Measurements from ENCODE around the gene DOCK10. TPM values are rescaled to one million over a fixed set of nuclear protein-coding genes. Genes with fewer than 3 reads are reported as not detected.

DOCK10 gene
- total and polyA plus RNA-seq, 2 donors (not counting 3 experiments of a cell fraction or from before 2014, with no cell fraction given) = 5.8 to 23.0 TPM

DNA sequence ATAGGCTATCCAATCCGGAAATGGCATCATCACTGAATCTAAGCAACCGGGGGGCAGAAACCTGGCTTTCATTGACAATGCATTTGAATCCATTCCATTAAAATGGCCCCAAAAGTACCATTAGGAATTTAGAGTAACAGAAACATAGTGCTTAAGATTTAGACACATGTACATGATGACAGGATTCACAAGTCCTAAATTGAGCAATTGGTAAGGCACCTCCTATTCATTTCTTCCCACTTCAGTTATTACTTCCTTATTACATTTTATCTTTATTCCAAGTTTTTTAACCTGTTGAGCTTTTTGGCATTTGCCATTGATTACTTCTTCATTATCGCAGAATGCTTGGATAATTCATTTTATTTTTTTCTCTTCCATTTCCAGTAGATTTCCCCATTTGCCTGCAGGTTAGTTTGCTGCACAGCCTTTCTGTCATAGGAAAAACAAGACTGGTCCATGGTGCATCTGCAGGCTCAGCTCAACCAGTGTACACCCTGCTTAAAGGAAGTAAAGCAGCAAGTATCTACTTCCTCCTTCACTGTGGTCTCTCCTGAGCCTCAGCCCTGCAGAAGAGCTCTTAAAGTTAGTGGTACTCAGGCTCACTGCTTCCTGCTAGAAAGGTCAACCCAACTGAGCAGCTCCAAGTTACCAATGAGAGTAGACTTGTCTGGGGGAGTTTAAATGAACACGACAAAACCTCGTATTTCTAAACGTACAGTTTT lies 89.2 kb downstream of the DOCK10 start:
- POLR2A ChIA-PET = no interaction called here
- CTCF ChIA-PET = no interaction called here
- no TSS peak for BruUV-seq (replicated peaks)
- Histone ChIP-seq H3K27me3 (ENCODE audit: control insufficient read depth in 2 of 2, insufficient read depth in 2 of 2, low read length in 2 of 2) (no peaks in the 10 kb centered on the region), H3K9ac (replicated peaks; ENCODE audit: extremely low read depth, insufficient read depth, low read length) (no peak overlapping the region), H2AFZ (ENCODE audit: low read depth, low read length) (no peak overlapping the region), H3K4me3 (replicated peaks in 1 of 3; ENCODE audit: insufficient read depth in 1 of 3, low read depth in 1 of 3, low read length in 3 of 3) (no peak overlapping the region), H4K20me1 (replicated peaks; ENCODE audit: control insufficient read depth, extremely low read depth, insufficient read depth, low read length) (no peaks in the 10 kb centered on the region), H3K79me2 (ENCODE audit: control insufficient read depth, insufficient read depth, low read length) (no peaks in the 10 kb centered on the region), H3K4me2 (ENCODE audit: insufficient read depth, low read length) (no peak overlapping the region), H3K27ac (ENCODE audit: insufficient read depth, low read depth, low read length) (no peak overlapping the region), H3K9me3 (replicated peaks; ENCODE audit: control insufficient read depth, insufficient read depth, low read length) (no peaks in the 10 kb centered on the region), H3K9me1 (replicated peaks; ENCODE audit: control insufficient read depth, extremely low read depth, insufficient read depth, low read length) (no peaks in the 10 kb centered on the region), H3K4me1 (ENCODE audit: control insufficient read depth, extremely low read depth, insufficient read depth, low read length) (peaks cover 13% of the 10 kb centered on the region), H3K36me3 (ENCODE audit: control insufficient read depth in 2 of 2, extremely low read depth in 1 of 2, insufficient read depth in 2 of 2, low read length in 2 of 2) (no peaks in the 10 kb centered on the region)
- no peak for FAIRE-seq
- no peak for TF ChIP-seq EZH2 (IDR thresholded peaks at IDR 0.05; ENCODE audit: borderline replicate concordance, low read depth, low read length, severe bottlenecking)
- dilution Hi-C loops (cut with MboI; ENCODE audit: extremely low pct_ligation_motif_present, low sequenced_read_pairs) = no loop called here
- intact Hi-C loops (cut with micrococcal nuclease) = no loop called here
- DNase-seq (ENCODE audit: low read depth, low spot score) = no peak

DNA sequence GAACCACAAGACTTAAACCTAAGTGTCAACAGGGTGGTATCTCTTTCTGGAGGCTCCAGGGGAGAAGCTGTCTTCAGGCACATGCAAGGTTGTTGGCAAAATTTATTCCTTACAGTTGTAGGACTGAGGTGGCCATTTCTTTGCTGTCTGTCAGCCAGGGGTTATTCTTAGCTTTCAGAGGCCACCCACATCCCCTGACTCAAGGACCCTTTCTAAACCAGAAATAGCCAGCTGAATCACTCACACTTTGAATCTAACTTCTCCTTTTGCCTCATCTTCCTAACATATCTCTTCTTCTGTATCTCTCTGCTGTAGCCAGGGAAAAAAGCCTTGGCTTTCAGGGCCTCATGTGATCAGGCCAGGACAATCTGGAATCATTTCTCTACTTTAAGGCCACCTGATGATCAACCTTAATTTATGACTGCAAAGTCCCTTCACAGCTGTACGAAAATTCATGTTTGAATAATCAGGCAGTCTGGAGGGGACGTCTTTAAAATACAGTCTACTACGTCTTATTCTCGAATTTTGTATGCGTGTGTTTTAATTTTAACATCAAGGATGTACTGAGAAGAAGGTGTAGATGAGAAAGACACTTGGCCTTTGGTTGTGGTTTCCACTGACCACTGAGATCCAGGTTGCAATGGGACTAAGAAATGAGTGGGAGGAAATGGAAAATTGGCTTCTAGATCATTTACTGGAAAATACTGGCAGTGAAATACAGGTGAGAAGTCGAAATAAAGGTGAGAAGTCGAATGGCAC lies 90.4 kb downstream of the DOCK10 start:
- TF ChIP-seq POLR2A (IDR thresholded peaks at IDR 0.05; ENCODE audit: low read depth, low read length) = no peak
- TF ChIP-seq POLR2AphosphoS5 (IDR thresholded peaks at IDR 0.05; ENCODE audit: insufficient read depth, low read depth, low read length) = no peak
- TF ChIP-seq FOS (IDR thresholded peaks at IDR 0.05; ENCODE audit: borderline replicate concordance, insufficient read depth, low read length) = no peak
- TF ChIP-seq, protein P1, sequence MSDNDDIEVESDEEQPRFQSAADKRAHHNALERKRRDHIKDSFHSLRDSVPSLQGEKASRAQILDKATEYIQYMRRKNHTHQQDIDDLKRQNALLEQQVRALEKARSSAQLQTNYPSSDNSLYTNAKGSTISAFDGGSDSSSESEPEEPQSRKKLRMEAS (IDR thresholded peaks at IDR 0.05; ENCODE audit: insufficient read depth, insufficient read length) = no peak
- no peak for TF ChIP-seq EZH2 (IDR thresholded peaks at IDR 0.05; ENCODE audit: borderline replicate concordance, low read depth, low read length, severe bottlenecking)
- no peak for TF ChIP-seq GATA2 (IDR thresholded peaks at IDR 0.05; ENCODE audit: insufficient read depth, insufficient read length, low read depth, low read length)
- TF ChIP-seq MYC (IDR thresholded peaks at IDR 0.05; ENCODE audit: low read depth, low read length) = no peak
- TF ChIP-seq, protein P2, sequence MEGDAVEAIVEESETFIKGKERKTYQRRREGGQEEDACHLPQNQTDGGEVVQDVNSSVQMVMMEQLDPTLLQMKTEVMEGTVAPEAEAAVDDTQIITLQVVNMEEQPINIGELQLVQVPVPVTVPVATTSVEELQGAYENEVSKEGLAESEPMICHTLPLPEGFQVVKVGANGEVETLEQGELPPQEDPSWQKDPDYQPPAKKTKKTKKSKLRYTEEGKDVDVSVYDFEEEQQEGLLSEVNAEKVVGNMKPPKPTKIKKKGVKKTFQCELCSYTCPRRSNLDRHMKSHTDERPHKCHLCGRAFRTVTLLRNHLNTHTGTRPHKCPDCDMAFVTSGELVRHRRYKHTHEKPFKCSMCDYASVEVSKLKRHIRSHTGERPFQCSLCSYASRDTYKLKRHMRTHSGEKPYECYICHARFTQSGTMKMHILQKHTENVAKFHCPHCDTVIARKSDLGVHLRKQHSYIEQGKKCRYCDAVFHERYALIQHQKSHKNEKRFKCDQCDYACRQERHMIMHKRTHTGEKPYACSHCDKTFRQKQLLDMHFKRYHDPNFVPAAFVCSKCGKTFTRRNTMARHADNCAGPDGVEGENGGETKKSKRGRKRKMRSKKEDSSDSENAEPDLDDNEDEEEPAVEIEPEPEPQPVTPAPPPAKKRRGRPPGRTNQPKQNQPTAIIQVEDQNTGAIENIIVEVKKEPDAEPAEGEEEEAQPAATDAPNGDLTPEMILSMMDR (IDR thresholded peaks at IDR 0.05; ENCODE audit: extremely low read depth in 1 of 2, insufficient read depth in 1 of 2, low read depth in 1 of 2, low read length in 2 of 2) = no peak
- TF ChIP-seq JUN (IDR thresholded peaks at IDR 0.05; ENCODE audit: borderline replicate concordance, insufficient read depth, insufficient read length, low read depth) = no peak
- no peak overlapping the region for H3K4me3 ChIP-seq (replicated peaks in 1 of 3; ENCODE audit: insufficient read depth in 1 of 3, low read depth in 1 of 3, low read length in 3 of 3)
- intact Hi-C loops (cut with micrococcal nuclease) (no loop called here), dilution Hi-C loops (cut with MboI; ENCODE audit: extremely low pct_ligation_motif_present, low sequenced_read_pairs) (no loop called here)
- no peak overlapping the region for H2AFZ ChIP-seq (ENCODE audit: low read depth, low read length)
- peaks cover 24% of the 10 kb centered on the region for H3K4me1 ChIP-seq (ENCODE audit: control insufficient read depth, extremely low read depth, insufficient read depth, low read length)
- DNase-seq (ENCODE audit: low read depth, low spot score) (no peak), FAIRE-seq (no peak)
- H3K9ac ChIP-seq (replicated peaks; ENCODE audit: extremely low read depth, insufficient read depth, low read length) = no peak overlapping the region
- H3K9me1 ChIP-seq (replicated peaks; ENCODE audit: control insufficient read depth, extremely low read depth, insufficient read depth, low read length) = no peaks in the 10 kb centered on the region
- no peaks in the 10 kb centered on the region for H3K9me3 ChIP-seq (replicated peaks; ENCODE audit: control insufficient read depth, insufficient read depth, low read length)
- CTCF ChIA-PET = interaction anchor here (0.7 kb wide), 2 partner anchors 48 to 103 kb away, joined by 3 read pairs; no protein-coding TSS in a partner anchor
- H3K79me2 ChIP-seq (ENCODE audit: control insufficient read depth, insufficient read depth, low read length) = no peaks in the 10 kb centered on the region
- BruUV-seq (replicated peaks) = no TSS peak
- no peak overlapping the region for H3K4me2 ChIP-seq (ENCODE audit: insufficient read depth, low read length)
- H3K27ac ChIP-seq (ENCODE audit: insufficient read depth, low read depth, low read length) = no peak overlapping the region
- POLR2A ChIA-PET = no interaction called here
- no peaks in the 10 kb centered on the region for H3K36me3 ChIP-seq (ENCODE audit: control insufficient read depth in 2 of 2, extremely low read depth in 1 of 2, insufficient read depth in 2 of 2, low read length in 2 of 2)
- no peaks in the 10 kb centered on the region for H3K27me3 ChIP-seq (ENCODE audit: control insufficient read depth in 2 of 2, insufficient read depth in 2 of 2, low read length in 2 of 2)
- no peaks in the 10 kb centered on the region for H4K20me1 ChIP-seq (replicated peaks; ENCODE audit: control insufficient read depth, extremely low read depth, insufficient read depth, low read length)
